Measurements from ENCODE around the gene LCE2A.
"Not testable (repeated sequence)": the region's sequence is repeated elsewhere in the genome, so short reads cannot be mapped to it uniquely, and the experiment has no call there.

LCE2A gene

GRCh38 chr1:152681616-152682015, 16.5 kb upstream of the LCE2A start:
- H3K36me3 ChIP-seq (ENCODE audit: control insufficient read depth, low read length) = no peaks in the 10 kb centered on the region
- no peak for TF ChIP-seq CTCF (IDR thresholded peaks at IDR 0.05; ENCODE audit: low read depth, low read length, poor library complexity, severe bottlenecking)
- no peak for TF ChIP-seq EZH2phosphoT487 (IDR thresholded peaks at IDR 0.05; ENCODE audit: borderline replicate concordance, low read length)
- H3F3A ChIP-seq (ENCODE audit: control insufficient read depth, insufficient read depth) = no peaks in the 10 kb centered on the region
- H3K9me2 ChIP-seq (replicated peaks; ENCODE audit: control insufficient read depth, low read length) = no peaks in the 10 kb centered on the region
- no peaks in the 10 kb centered on the region for H3K9me3 ChIP-seq (ENCODE audit: control insufficient read depth, insufficient read depth, low read length)
- no peak overlapping the region for H3K4me3 ChIP-seq (ENCODE audit: low read length)
- H3K4me1 ChIP-seq (ENCODE audit: control insufficient read depth, low read length) = no peaks in the 10 kb centered on the region
- H3K27me3 ChIP-seq (ENCODE audit: control insufficient read depth, low read length) = peaks cover 2% of the 10 kb centered on the region; the same call in 1 of the 2 replicates
- H3K27ac ChIP-seq (ENCODE audit: low read depth, low read length) = no peak overlapping the region
- no peaks in the 10 kb centered on the region for H4K20me1 ChIP-seq (ENCODE audit: control insufficient read depth, insufficient read depth, low read depth, low read length)
- no peaks in the 10 kb centered on the region for H3K79me2 ChIP-seq (ENCODE audit: control insufficient read depth, low read length)
- H3K4me2 ChIP-seq (ENCODE audit: low read length) = no peak overlapping the region

DNA sequence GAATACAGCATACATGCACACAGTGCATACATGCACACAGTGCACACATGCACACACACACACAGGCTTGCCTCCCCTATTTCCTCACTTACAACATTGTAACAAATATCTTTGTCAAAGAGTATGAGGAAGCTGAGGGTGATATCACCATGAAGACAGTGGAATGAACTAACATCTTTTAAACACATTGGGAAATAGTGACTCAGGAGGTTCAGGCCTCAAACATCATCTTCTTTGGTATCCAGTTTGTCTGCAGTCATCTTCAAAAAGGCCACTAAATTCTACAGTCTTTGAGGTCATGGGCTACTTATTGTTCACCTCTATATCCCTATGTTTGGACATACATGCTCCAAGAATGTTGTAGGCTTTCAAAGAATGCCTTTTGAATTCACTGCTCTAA, 14.3 kb upstream of the LCE2A start:
- TF ChIP-seq CTCF (IDR thresholded peaks at IDR 0.05; ENCODE audit: low read depth, low read length, poor library complexity, severe bottlenecking) (no peak), EZH2phosphoT487 (IDR thresholded peaks at IDR 0.05; ENCODE audit: borderline replicate concordance, low read length) (no peak)
- Histone ChIP-seq H3K27me3 (ENCODE audit: control insufficient read depth, low read length) (peaks cover 2% of the 10 kb centered on the region; the same call in 1 of the 2 replicates), H3F3A (ENCODE audit: control insufficient read depth, insufficient read depth) (no peaks in the 10 kb centered on the region), H3K27ac (ENCODE audit: low read depth, low read length) (no peak overlapping the region), H3K4me1 (ENCODE audit: control insufficient read depth, low read length) (no peaks in the 10 kb centered on the region), H3K4me3 (ENCODE audit: low read length) (no peak overlapping the region), H3K9me3 (ENCODE audit: control insufficient read depth, insufficient read depth, low read length) (no peaks in the 10 kb centered on the region), H3K9me2 (replicated peaks; ENCODE audit: control insufficient read depth, low read length) (no peaks in the 10 kb centered on the region), H3K36me3 (ENCODE audit: control insufficient read depth, low read length) (no peaks in the 10 kb centered on the region), H3K4me2 (ENCODE audit: low read length) (no peak overlapping the region), H4K20me1 (ENCODE audit: control insufficient read depth, insufficient read depth, low read depth, low read length) (no peaks in the 10 kb centered on the region), H3K79me2 (ENCODE audit: control insufficient read depth, low read length) (no peaks in the 10 kb centered on the region)

DNA sequence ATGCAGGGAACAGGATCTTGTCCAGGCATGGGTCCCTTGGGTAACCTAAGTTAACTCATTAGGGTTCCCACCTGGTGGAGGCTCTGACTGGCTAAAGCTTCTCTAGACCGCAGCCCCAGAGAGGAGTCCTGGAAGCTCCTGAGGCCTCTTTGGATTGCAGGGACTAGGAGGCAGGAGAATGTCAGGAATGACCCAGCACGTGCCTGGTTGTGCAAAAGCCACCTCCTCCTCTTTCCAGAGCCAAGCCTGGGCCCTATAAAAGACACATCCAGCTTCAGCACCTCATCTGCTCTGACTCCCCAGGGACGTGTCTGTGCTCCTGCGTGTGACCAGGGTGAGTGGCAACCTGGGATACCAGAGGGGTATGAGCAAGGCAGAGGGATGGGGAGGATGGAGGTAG, 12.3 kb upstream of the LCE2A start, which contains the start of gene LCE2B:
Gene LCE2B (plus strand): TSS at position 301 of the 400 bp plus-strand sequence. CDS start 721 bp downstream, outside the sequence.
- not testable (repeated sequence) for H3K79me2 ChIP-seq (ENCODE audit: control insufficient read depth, low read length); H3F3A ChIP-seq (ENCODE audit: control insufficient read depth, insufficient read depth); H3K36me3 ChIP-seq (ENCODE audit: control insufficient read depth, low read length); H3K9me3 ChIP-seq (ENCODE audit: control insufficient read depth, insufficient read depth, low read length); H3K27me3 ChIP-seq (ENCODE audit: control insufficient read depth, low read length); H3K9me2 ChIP-seq (replicated peaks; ENCODE audit: control insufficient read depth, low read length); H3K27ac ChIP-seq (ENCODE audit: low read depth, low read length); H3K4me1 ChIP-seq (ENCODE audit: control insufficient read depth, low read length); H4K20me1 ChIP-seq (ENCODE audit: control insufficient read depth, insufficient read depth, low read depth, low read length); H3K4me3 ChIP-seq (ENCODE audit: low read length); H3K4me2 ChIP-seq (ENCODE audit: low read length)

- Histone ChIP-seq H3K36me3 (ENCODE audit: control insufficient read depth, low read length) (no peaks in the 10 kb centered on the region), H3K4me1 (ENCODE audit: control insufficient read depth, low read length) (no peaks in the 10 kb centered on the region), H3K27ac (ENCODE audit: low read depth, low read length) (no peak overlapping the region), H3K9me2 (replicated peaks; ENCODE audit: control insufficient read depth, low read length) (no peaks in the 10 kb centered on the region), H3K9me3 (ENCODE audit: control insufficient read depth, insufficient read depth, low read length) (no peaks in the 10 kb centered on the region), H4K20me1 (ENCODE audit: control insufficient read depth, insufficient read depth, low read depth, low read length) (no peaks in the 10 kb centered on the region), H3K27me3 (ENCODE audit: control insufficient read depth, low read length) (no peaks in the 10 kb centered on the region), H3K4me3 (ENCODE audit: low read length) (no peak overlapping the region), H3K79me2 (ENCODE audit: control insufficient read depth, low read length) (no peaks in the 10 kb centered on the region), H3K4me2 (ENCODE audit: low read length) (no peak overlapping the region), H3F3A (ENCODE audit: control insufficient read depth, insufficient read depth) (no peaks in the 10 kb centered on the region)
- no peak for TF ChIP-seq EZH2phosphoT487 (IDR thresholded peaks at IDR 0.05; ENCODE audit: borderline replicate concordance, low read length)
- TF ChIP-seq CTCF (IDR thresholded peaks at IDR 0.05; ENCODE audit: low read depth, low read length, poor library complexity, severe bottlenecking) = no peak
Observed at GRCh38 chr1:152699746-152700145, 1.6 kb downstream of the LCE2A start.

Measured in DOHH2 (cell line).